ENCODE data around the gene CDK14.

CDK14 gene

GRCh38 chr7:90951229-90951628, 355.1 kb downstream of the CDK14 start:
- Mint-ChIP-seq H3K36me3 (ENCODE audit: low read depth) (no peaks in the 10 kb centered on the region), H3K4me1 (ENCODE audit: low read depth) (no peaks in the 10 kb centered on the region), H3K27ac (no peak overlapping the region), H3K27me3 (no peaks in the 10 kb centered on the region), H3K4me3 (no peak overlapping the region), H3K9me3 (no peaks in the 10 kb centered on the region)
- intact Hi-C loops (cut with micrococcal nuclease) = no loop called here

DNA sequence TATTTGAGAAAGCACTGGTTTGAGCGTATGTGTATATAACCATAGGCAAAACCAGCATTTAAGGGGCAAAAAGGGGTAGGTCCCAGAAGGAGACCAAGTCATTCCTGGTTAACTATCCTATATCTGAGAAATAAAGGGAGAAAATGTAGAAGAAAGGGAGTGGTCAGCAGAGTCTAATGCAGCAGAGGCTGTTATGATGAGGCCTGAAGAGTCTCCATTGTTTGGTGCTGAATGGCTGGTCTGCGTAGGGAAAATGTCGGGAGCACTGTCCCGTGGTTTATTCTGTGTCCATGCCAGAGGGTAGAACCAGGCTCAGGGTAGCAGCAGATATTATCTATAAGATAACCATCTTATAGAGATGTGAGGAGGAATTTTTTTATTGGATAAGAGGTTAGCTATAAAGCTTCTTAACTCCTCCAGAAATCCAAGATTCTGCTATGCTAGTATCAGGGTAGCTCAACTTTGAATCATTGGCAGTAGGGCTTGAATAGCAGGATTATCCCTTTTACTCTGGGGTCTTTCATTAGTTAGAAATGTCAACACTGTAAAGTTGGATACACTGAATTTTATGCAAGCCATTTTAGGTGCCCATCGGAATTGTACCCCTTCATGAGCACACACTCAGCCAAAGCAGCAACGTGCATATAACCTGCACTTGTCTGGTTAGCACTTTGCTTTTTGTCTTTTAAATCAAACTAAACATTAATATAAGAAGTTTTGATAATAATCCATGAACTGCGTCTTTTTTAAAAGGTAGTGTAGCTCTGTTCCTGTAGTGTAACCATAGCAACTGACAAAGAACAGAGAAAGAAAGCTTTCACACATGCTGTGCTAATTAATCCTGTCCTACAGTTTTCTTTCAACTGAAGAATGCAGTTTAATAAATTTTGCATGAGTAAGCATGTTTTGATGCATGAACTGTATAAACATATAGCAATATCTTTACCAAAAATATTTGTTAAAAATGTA, 356.1 kb downstream of the CDK14 start:
- Mint-ChIP-seq H3K27ac (no peak overlapping the region), H3K9me3 (no peaks in the 10 kb centered on the region), H3K4me1 (ENCODE audit: low read depth) (no peaks in the 10 kb centered on the region), H3K36me3 (ENCODE audit: low read depth) (no peaks in the 10 kb centered on the region), H3K4me3 (no peak overlapping the region), H3K27me3 (no peaks in the 10 kb centered on the region)
- intact Hi-C loops (cut with micrococcal nuclease) = no loop called here

DNA sequence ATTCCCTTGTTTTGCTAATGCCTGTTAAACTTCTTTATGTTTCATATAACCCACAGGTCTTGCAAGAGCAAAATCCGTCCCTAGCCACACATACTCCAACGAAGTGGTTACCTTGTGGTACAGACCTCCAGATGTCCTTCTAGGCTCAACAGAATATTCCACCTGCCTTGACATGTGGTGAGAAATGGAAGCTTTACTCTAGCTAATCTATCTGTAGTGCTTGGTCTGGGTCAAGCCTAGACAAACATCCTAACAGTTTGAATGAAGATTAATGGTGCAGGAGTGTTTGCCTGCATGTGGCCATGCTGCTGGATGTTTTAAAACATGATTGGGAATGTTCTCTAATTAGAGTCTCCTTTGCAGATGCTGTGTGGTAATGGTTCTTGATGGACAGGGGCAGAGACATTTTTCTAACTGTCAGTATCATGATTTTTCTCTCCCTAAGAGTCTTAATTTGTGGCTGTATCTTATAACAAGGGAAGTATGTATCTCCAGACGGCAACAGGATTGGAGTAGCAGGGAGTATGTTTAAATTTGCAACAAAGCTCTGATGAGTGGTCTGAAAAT, 359.6 kb downstream of the CDK14 start:
- Mint-ChIP-seq H3K4me3 (no peak overlapping the region), H3K4me1 (ENCODE audit: low read depth) (no peaks in the 10 kb centered on the region), H3K27ac (no peak overlapping the region), H3K27me3 (no peaks in the 10 kb centered on the region), H3K36me3 (ENCODE audit: low read depth) (no peaks in the 10 kb centered on the region), H3K9me3 (no peaks in the 10 kb centered on the region)
- intact Hi-C loops (cut with micrococcal nuclease) = no loop called here

DNA sequence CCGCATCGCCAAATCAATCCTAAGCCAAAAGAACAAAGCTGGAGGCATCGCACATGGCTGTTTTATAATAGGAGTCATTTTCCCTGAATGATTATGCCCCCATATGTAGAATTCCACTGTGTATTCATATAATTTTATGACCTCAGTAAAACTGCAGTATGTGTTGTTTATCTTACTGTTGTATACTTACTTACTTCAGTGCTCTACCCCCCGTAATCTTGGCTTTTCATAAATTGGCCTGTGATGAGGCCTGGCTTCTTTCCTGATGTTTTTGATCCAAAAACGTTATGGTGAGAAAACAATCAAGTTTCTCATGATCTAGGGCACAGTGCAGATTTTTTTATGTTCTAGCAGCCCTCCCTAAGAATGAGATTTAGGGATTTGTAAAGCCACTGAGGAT, 361.8 kb downstream of the CDK14 start:
- Mint-ChIP-seq H3K4me3 (no peak overlapping the region), H3K27me3 (no peaks in the 10 kb centered on the region), H3K36me3 (ENCODE audit: low read depth) (no peaks in the 10 kb centered on the region), H3K27ac (no peak overlapping the region), H3K9me3 (no peaks in the 10 kb centered on the region), H3K4me1 (ENCODE audit: low read depth) (no peaks in the 10 kb centered on the region)
- intact Hi-C loops (cut with micrococcal nuclease) = no loop called here

GRCh38 chr7:90958647-90959046, 362.5 kb downstream of the CDK14 start:
- intact Hi-C loops (cut with micrococcal nuclease) = no loop called here
- no peaks in the 10 kb centered on the region for H3K9me3 Mint-ChIP-seq
- H3K4me1 Mint-ChIP-seq (ENCODE audit: low read depth) = no peaks in the 10 kb centered on the region
- H3K27me3 Mint-ChIP-seq = no peaks in the 10 kb centered on the region
- H3K36me3 Mint-ChIP-seq (ENCODE audit: low read depth) = no peaks in the 10 kb centered on the region
- no peak overlapping the region for H3K27ac Mint-ChIP-seq
- no peak overlapping the region for H3K4me3 Mint-ChIP-seq

- H3K27me3 Mint-ChIP-seq = no peaks in the 10 kb centered on the region
- H3K4me1 Mint-ChIP-seq (ENCODE audit: low read depth) = no peaks in the 10 kb centered on the region
- intact Hi-C loops (cut with micrococcal nuclease) = no loop called here
- H3K27ac Mint-ChIP-seq = no peak overlapping the region
- no peaks in the 10 kb centered on the region for H3K36me3 Mint-ChIP-seq (ENCODE audit: low read depth)
- no peaks in the 10 kb centered on the region for H3K9me3 Mint-ChIP-seq
- no peak overlapping the region for H3K4me3 Mint-ChIP-seq
These were observed 365.1 kb downstream of the CDK14 start for GRCh38 chr7:90961037-90961725.

DNA sequence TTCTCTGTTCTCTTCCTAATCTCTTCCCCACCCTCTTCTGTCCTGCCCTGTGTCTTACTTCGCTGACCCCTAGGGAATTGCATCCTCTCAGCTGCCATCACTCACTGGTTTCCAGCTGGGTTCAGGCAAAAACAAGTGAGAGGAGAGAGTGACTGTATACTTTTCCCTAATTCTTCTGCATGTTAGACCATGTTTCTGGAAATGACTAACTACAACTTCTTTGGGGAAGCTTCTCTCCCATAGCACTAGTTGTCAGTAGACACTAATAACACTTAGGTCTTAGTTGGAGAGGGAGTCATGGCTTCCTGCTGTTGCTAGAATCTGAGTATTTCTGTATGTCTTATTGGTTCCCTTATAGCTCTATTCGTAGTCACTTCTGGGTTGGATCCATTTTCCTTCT, 369.1 kb downstream of the CDK14 start:
- H3K27ac Mint-ChIP-seq = no peak overlapping the region
- no peaks in the 10 kb centered on the region for H3K4me1 Mint-ChIP-seq (ENCODE audit: low read depth)
- no peaks in the 10 kb centered on the region for H3K36me3 Mint-ChIP-seq (ENCODE audit: low read depth)
- no peaks in the 10 kb centered on the region for H3K9me3 Mint-ChIP-seq
- intact Hi-C loops (cut with micrococcal nuclease) = no loop called here
- H3K27me3 Mint-ChIP-seq = no peaks in the 10 kb centered on the region
- H3K4me3 Mint-ChIP-seq = no peak overlapping the region

GRCh38 chr7:90966346-90966745, 370.2 kb downstream of the CDK14 start:
- Mint-ChIP-seq H3K36me3 (ENCODE audit: low read depth) (no peaks in the 10 kb centered on the region), H3K27me3 (no peaks in the 10 kb centered on the region), H3K9me3 (no peaks in the 10 kb centered on the region), H3K4me3 (no peak overlapping the region), H3K27ac (no peak overlapping the region), H3K4me1 (ENCODE audit: low read depth) (no peaks in the 10 kb centered on the region)
- intact Hi-C loops (cut with micrococcal nuclease) = no loop called here

DNA sequence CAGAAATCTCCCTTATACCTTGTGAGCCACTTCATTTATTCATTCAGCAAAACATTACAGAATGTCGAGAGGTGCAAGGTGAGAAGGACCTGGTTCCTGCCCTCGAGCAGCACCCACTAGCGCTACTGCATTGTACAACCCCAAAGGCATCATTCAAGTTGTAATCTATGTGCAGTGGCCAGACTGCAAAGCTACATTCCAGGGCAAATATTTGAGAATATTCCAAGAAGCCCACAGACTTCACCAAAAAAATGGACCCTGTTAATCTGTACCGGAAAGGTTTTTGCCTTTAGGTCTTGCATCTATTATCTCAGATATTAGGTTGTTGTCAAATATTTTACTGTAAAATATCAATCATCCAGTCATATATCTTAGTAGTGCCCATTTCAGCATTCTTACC, 372.8 kb downstream of the CDK14 start:
- H3K27me3 Mint-ChIP-seq = no peaks in the 10 kb centered on the region
- H3K4me3 Mint-ChIP-seq = no peak overlapping the region
- peaks cover 11% of the 10 kb centered on the region for H3K9me3 Mint-ChIP-seq
- H3K4me1 Mint-ChIP-seq (ENCODE audit: low read depth) = no peaks in the 10 kb centered on the region
- intact Hi-C loops (cut with micrococcal nuclease) = no loop called here
- no peak overlapping the region for H3K27ac Mint-ChIP-seq
- H3K36me3 Mint-ChIP-seq (ENCODE audit: low read depth) = no peaks in the 10 kb centered on the region

GRCh38 chr7:90972906-90973550, 376.9 kb downstream of the CDK14 start:
- Mint-ChIP-seq H3K27ac (no peak overlapping the region), H3K27me3 (no peaks in the 10 kb centered on the region), H3K4me3 (no peak overlapping the region), H3K36me3 (ENCODE audit: low read depth) (peaks cover 6% of the 10 kb centered on the region), H3K4me1 (ENCODE audit: low read depth) (no peaks in the 10 kb centered on the region), H3K9me3 (peaks cover 42% of the 10 kb centered on the region)
- intact Hi-C loops (cut with micrococcal nuclease) = no loop called here

DNA sequence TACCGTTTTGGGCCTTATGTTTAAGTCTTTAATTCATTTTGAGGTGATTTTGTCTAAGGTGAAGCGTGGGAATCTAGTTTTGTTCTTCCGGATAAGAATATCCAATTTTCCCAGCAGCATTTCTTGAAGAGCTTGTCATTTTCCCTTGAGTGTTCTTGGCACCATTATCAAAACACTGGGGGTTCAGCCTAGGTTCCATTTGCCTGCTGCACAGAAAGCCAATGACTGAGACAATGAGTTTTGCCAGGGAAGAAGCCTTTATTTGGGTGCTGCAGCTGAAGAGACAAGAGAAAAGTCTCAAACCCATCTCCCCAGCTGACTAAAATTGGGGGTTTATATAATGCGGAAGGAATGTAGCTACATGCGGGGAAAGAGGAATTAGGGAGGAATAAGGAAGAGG, 380.9 kb downstream of the CDK14 start:
- Mint-ChIP-seq H3K4me3 (no peak overlapping the region), H3K36me3 (ENCODE audit: low read depth) (peaks cover 6% of the 10 kb centered on the region), H3K27me3 (no peaks in the 10 kb centered on the region), H3K27ac (no peak overlapping the region), H3K4me1 (ENCODE audit: low read depth) (no peaks in the 10 kb centered on the region), H3K9me3 (peaks cover 62% of the 10 kb centered on the region)
- intact Hi-C loops (cut with micrococcal nuclease) = no loop called here

GRCh38 chr7:90980545-90980944, 384.4 kb downstream of the CDK14 start:
- intact Hi-C loops (cut with micrococcal nuclease) = no loop called here
- Mint-ChIP-seq H3K27ac (no peak overlapping the region), H3K36me3 (ENCODE audit: low read depth) (peaks cover 6% of the 10 kb centered on the region), H3K9me3 (peaks cover 61% of the 10 kb centered on the region), H3K4me1 (ENCODE audit: low read depth) (no peaks in the 10 kb centered on the region), H3K27me3 (no peaks in the 10 kb centered on the region), H3K4me3 (no peak overlapping the region)

GRCh38 chr7:90982228-90982627, 386.1 kb downstream of the CDK14 start:
- Mint-ChIP-seq H3K27ac (no peak overlapping the region), H3K36me3 (ENCODE audit: low read depth) (peaks cover 2% of the 10 kb centered on the region), H3K4me1 (ENCODE audit: low read depth) (no peaks in the 10 kb centered on the region), H3K9me3 (peaks cover 44% of the 10 kb centered on the region), H3K4me3 (no peak overlapping the region), H3K27me3 (no peaks in the 10 kb centered on the region)
- intact Hi-C loops (cut with micrococcal nuclease) = no loop called here

DNA sequence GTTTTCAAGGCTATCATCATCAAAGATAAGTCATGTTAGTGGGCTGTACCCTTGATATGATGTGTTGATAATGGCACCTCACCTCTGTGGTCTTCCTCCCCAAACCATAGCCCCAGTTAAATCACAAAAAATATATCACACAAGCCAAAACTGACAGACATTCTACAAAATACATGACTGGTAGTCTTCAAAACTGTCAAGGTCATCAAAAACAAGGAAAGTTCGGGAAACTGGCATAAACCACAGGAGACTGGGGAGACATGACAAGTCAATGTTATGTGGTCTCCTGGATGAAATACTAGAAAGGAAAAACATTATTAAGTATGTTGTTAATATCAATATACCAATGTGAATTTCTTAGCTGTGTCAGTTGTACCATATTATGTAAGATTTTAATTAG, 388.6 kb downstream of the CDK14 start:
- Mint-ChIP-seq H3K9me3 (peaks cover 32% of the 10 kb centered on the region), H3K4me1 (ENCODE audit: low read depth) (no peaks in the 10 kb centered on the region), H3K36me3 (ENCODE audit: low read depth) (no peaks in the 10 kb centered on the region), H3K27ac (no peak overlapping the region), H3K4me3 (no peak overlapping the region), H3K27me3 (no peaks in the 10 kb centered on the region)
- intact Hi-C loops (cut with micrococcal nuclease) = no loop called here

Data from dendritic cell treated with granulocyte-macrophage colony-stimulating factor and Interleukin-4, amounts not matched to agents 40 ng/mL and 50 ng/mL, for 4 days (primary cell).